ENCODE data around the gene FBLN2.
A peak's percentile ranks its signal among the peaks of the same experiment; 100 is the strongest.

Gene FBLN2

GRCh38 chr3:13569201-13569600, 20.3 kb downstream of the FBLN2 start:
- no peak for DNase-seq

- DNase-seq: no peak
Measured at GRCh38 chr3:13569641-13570390, 20.9 kb downstream of the FBLN2 start.

GRCh38 chr3:13570391-13571194, 21.7 kb downstream of the FBLN2 start:
- no peak for DNase-seq

- DNase-seq: no peak
Measured at GRCh38 chr3:13571264-13571663, 22.3 kb downstream of the FBLN2 start.

GRCh38 chr3:13571831-13572750, 23.2 kb downstream of the FBLN2 start:
- DNase-seq: no peak

GRCh38 chr3:13572926-13573623, 24.1 kb downstream of the FBLN2 start:
- no peak for DNase-seq

- DNase-seq: no peak
Measured at GRCh38 chr3:13574083-13574797, 25.3 kb downstream of the FBLN2 start.

- DNase-seq: peak; percentile 91
Measured at GRCh38 chr3:13574798-13575451, 26.0 kb downstream of the FBLN2 start.

GRCh38 chr3:13575459-13576061, 26.6 kb downstream of the FBLN2 start:
- DNase-seq: peak; percentile 97

GRCh38 chr3:13577181-13578121, 28.5 kb downstream of the FBLN2 start:
- DNase-seq: no peak

- no peak for DNase-seq
Measured at GRCh38 chr3:13578251-13578650, 29.3 kb downstream of the FBLN2 start.

- DNase-seq: no peak
Measured at GRCh38 chr3:13579063-13579462, 30.1 kb downstream of the FBLN2 start.

GRCh38 chr3:13580256-13581023, 31.5 kb downstream of the FBLN2 start:
- DNase-seq: no peak

- DNase-seq: no peak
Measured at GRCh38 chr3:13581485-13582365, 32.8 kb downstream of the FBLN2 start.

GRCh38 chr3:13582366-13583250, 33.7 kb downstream of the FBLN2 start:
- DNase-seq: no peak
